Measurements from ENCODE around the gene KCTD17.

DNA sequence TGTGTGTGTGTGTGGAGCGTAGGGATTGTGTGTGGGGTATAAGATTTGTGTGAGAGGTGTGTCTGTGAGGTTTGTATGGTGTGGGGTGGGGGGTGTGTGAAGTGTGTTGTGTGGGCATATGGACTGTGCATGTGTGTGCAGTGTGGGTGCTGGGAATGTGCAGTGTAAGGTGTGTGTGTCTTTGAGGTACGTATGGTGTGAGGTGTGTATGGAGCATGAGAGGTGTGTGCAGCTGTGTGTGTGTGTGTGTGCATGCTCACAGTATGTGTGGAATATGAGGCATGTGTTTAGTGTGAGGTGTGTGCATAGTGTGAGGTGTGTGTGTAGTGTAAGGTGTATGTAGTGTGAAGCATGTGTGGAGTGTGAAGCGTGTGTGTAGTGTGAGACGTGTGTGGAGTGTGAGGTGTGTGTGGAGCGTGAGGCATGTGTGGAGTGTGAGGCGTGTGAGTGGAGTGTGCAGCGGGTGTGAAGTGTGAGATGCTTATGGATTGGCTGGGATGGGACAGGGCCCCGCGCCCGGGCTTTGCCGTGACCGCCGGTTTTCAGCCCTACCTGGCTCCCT is 59.7 kb downstream of the KCTD17 start:
- TF ChIP-seq POLR2AphosphoS5 (IDR thresholded peaks at IDR 0.05; ENCODE audit: low read depth, low read length) (no peak), SPI1 (IDR thresholded peaks at IDR 0.05; ENCODE audit: low read depth, low read length) (no peak), POLR2A (IDR thresholded peaks at IDR 0.05; ENCODE audit: low read depth, low read length) (no peak), TAF1 (IDR thresholded peaks at IDR 0.05; ENCODE audit: low read depth, low read length) (no peak)

Measured in GM12891 (cell line).